Thoracic aorta (tissue), 2 donors: ENCODE data around the gene RADIL. TPM values are rescaled to one million over a fixed set of nuclear protein-coding genes. Genes with fewer than 3 reads are reported as not detected.

ENCODE experiments used
- ATAC-seq: fragments of 150-250 bp; one replicate; pipeline ENCODE4 v1.8.0; 2017; ENCODE audit warnings: low read depth; ENCODE audit not compliant: insufficient number of reproducible peaks, low FRiP score
- DNase-seq: peaks from one replicate; pipeline ENCODE4 v3.0.0-alpha.2; 2020; ENCODE audit warnings: low spot score
- H3K27ac ChIP-seq, 2 donors: fragments of 200-600 bp; sonication (generic); 1 replicate in 1 of 2; 2 replicates in 1 of 2; pipeline ENCODE4 v1.5.1; 2016; ENCODE audit warnings: mild to moderate bottlenecking in 2 of 2, moderate library complexity in 2 of 2
- H3K27me3 ChIP-seq: fragments of 200-600 bp; sonication (generic); replicated peaks from 2 replicates; pipeline ENCODE4 v1.6.0; 2016; ENCODE audit warnings: mild to moderate bottlenecking; ENCODE audit not compliant: insufficient read depth
- H3K36me3 ChIP-seq: fragments of 200-600 bp; sonication (generic); one replicate; pipeline ENCODE4 v1.5.1; 2016
- H3K4me1 ChIP-seq, 2 donors: fragments of 200-600 bp; sonication (generic); 1 replicate in 1 of 2; 2 replicates in 1 of 2; pipeline versions ENCODE4 v1.5.1 to v1.6.0; 2016; ENCODE audit warnings: low read depth in 2 of 2, mild to moderate bottlenecking in 1 of 2; ENCODE audit not compliant: control insufficient read depth in 1 of 2
- H3K4me3 ChIP-seq: fragments of 200-600 bp; sonication (generic); 2 replicates; pipeline ENCODE4 v1.5.1; 2016; ENCODE audit warnings: mild to moderate bottlenecking
- H3K9me3 ChIP-seq: fragments of 200-600 bp; sonication (generic); 2 replicates; pipeline ENCODE4 v1.5.1; 2016
- CTCF ChIP-seq: fragments of 200-600 bp; sonication (generic); IDR thresholded peaks from one replicate; pipeline ENCODE4 v1.5.1; 2019; ENCODE audit warnings: antibody characterized with exemption
- total RNA-seq, 2 donors: library from RNA; depleted of rRNA; stranded (reverse); fragments of >200 nt; gene quantifications; one replicate each; pipeline versions ENCODE4 v1.1.0 to v1.2.3, GENCODE V29; 2016

RADIL gene
- total RNA-seq, 2 donors from 2014 or later = 6.7 to 14.4 TPM

- no peak for TF ChIP-seq CTCF
- ATAC-seq = no peak
- Histone ChIP-seq H3K4me1 (no peaks in the 10 kb centered on the region), H3K27me3 (no peaks in the 10 kb centered on the region), H3K4me3 (no peak overlapping the region), H3K27ac (no peak overlapping the region), H3K9me3 (no peaks in the 10 kb centered on the region), H3K36me3 (no peaks in the 10 kb centered on the region)
- DNase-seq = no peak
These were observed 54.7 kb downstream of the RADIL start for GRCh38 chr7:4828720-4829383.

- no peak for ATAC-seq
- H3K27ac ChIP-seq = no peak overlapping the region
- H3K4me1 ChIP-seq = peaks cover 4 to 5% of the 10 kb centered on the region in 2 donors
These were observed 58.4 kb downstream of the RADIL start for GRCh38 chr7:4825081-4825480.

GRCh38 chr7:4824120-4824775 lies 59.3 kb downstream of the RADIL start:
- no peak overlapping the region for H3K4me3 ChIP-seq
- peaks cover 5 to 13% of the 10 kb centered on the region in 2 donors for H3K4me1 ChIP-seq
- no peak for ATAC-seq
- H3K9me3 ChIP-seq = no peaks in the 10 kb centered on the region
- H3K36me3 ChIP-seq = no peaks in the 10 kb centered on the region
- no peaks in the 10 kb centered on the region for H3K27me3 ChIP-seq
- no peak for DNase-seq
- TF ChIP-seq CTCF = no peak
- no peak overlapping the region for H3K27ac ChIP-seq

More at GRCh38 chr7:4825081-4825480, 58.4 kb downstream of the RADIL start:
- no peaks in the 10 kb centered on the region for H3K36me3 ChIP-seq
- no peak for TF ChIP-seq CTCF
- H3K4me3 ChIP-seq = no peak overlapping the region
- no peak for DNase-seq
- no peaks in the 10 kb centered on the region for H3K27me3 ChIP-seq
- H3K9me3 ChIP-seq = no peaks in the 10 kb centered on the region

GRCh38 chr7:4823441-4824119 lies 59.9 kb downstream of the RADIL start:
- no peak for DNase-seq

More at GRCh38 chr7:4823441-4824119, 59.9 kb downstream of the RADIL start:
- Histone ChIP-seq H3K4me3 (no peak overlapping the region), H3K36me3 (no peaks in the 10 kb centered on the region), H3K27ac (no peak overlapping the region), H3K9me3 (no peaks in the 10 kb centered on the region), H3K4me1 (peaks cover 5 to 14% of the 10 kb centered on the region in 2 donors), H3K27me3 (no peaks in the 10 kb centered on the region)
- no peak for ATAC-seq
- no peak for TF ChIP-seq CTCF
